IMR-90 (cell line): ENCODE measurements around the gene FANCG. TPM values are rescaled to one million over a fixed set of nuclear protein-coding genes. Genes with fewer than 3 reads are reported as not detected.

Experiments
- ATAC-seq: fragments of 200-7000 bp; cut with Tn5 transposase; 2 replicates; pipeline ENCODE4 v1.9.1; 2020; ENCODE audit warnings: low read depth, mild to moderate bottlenecking, moderate library complexity
- BruUV-seq: library from RNA; stranded (reverse); fragments of 400-500 nt; replicated peaks from 2 replicates; lab custom pipeline; 2021; lab: Mats Ljungman, UMichigan
- CTCF ChIA-PET: fragments of 300-600 bp; formaldehyde crosslinking; extraction: SDS; loops from one replicate; lab custom pipeline; 2021; ENCODE audit warnings: antibody characterized with exemption; lab: Yijun Ruan, JAX
- POLR2A ChIA-PET: fragments of 300-600 bp; sonication (Branson Sonifier 250); formaldehyde crosslinking; loops from one replicate; lab custom pipeline; 2022; ENCODE audit warnings: antibody characterized with exemption; ENCODE audit not compliant: unreplicated experiment; lab: Charles Lee
- DNase-seq: peaks from one replicate; pipeline ENCODE4 v3.0.0; 2013
- H2AFZ ChIP-seq: replicated peaks from 2 replicates; pipeline ENCODE3; 2013; ENCODE audit warnings: low read length, mild to moderate bottlenecking; ENCODE audit not compliant: poor library complexity
- H2AK5ac ChIP-seq: 2 replicates; pipeline ENCODE4 v1.6.1; 2013; ENCODE audit warnings: low read depth, low read length, inconsistent platforms
- H2AK9ac ChIP-seq: replicated peaks from 2 replicates; pipeline ENCODE3; 2013; ENCODE audit warnings: mild to moderate bottlenecking, low read depth, low read length, moderate library complexity; ENCODE audit not compliant: poor library complexity
- H2BK120ac ChIP-seq: 2 replicates; pipeline ENCODE4 v1.6.1; 2013; ENCODE audit warnings: low read depth, low read length, inconsistent platforms
- H2BK15ac ChIP-seq: 3 replicates; pipeline ENCODE4 v1.6.1; 2013; ENCODE audit warnings: low read depth, low read length, inconsistent platforms
- H2BK20ac ChIP-seq: 2 replicates; pipeline ENCODE4 v1.6.1; 2013; ENCODE audit warnings: low read depth, mild to moderate bottlenecking, inconsistent platforms, low read length, moderate library complexity
- H2BK5ac ChIP-seq: 2 replicates; pipeline ENCODE4 v1.6.1; 2013; ENCODE audit warnings: mild to moderate bottlenecking, low read depth, low read length, inconsistent platforms; ENCODE audit not compliant: poor library complexity, severe bottlenecking
- H3K14ac ChIP-seq: replicated peaks from 2 replicates; pipeline ENCODE4 v1.6.1; 2013; ENCODE audit warnings: low read depth, low read length, inconsistent platforms
- H3K18ac ChIP-seq: 2 replicates; pipeline ENCODE4 v1.6.1; 2013; ENCODE audit warnings: low read depth, low read length, control low read depth
- H3K23ac ChIP-seq: 2 replicates; pipeline ENCODE4 v1.6.1; 2013; ENCODE audit warnings: low read depth, low read length, inconsistent platforms
- H3K27ac ChIP-seq: 2 replicates; pipeline ENCODE4 v1.5.1; 2013; ENCODE audit warnings: mild to moderate bottlenecking, control low read depth, low read length; ENCODE audit not compliant: insufficient read depth
- H3K27me3 ChIP-seq: 2 replicates; pipeline ENCODE4 v1.6.1; 2013; ENCODE audit warnings: low read length; ENCODE audit not compliant: control insufficient read depth, insufficient read depth
- H3K36me3 ChIP-seq: 2 replicates; pipeline ENCODE4 v1.6.1; 2013; ENCODE audit warnings: low read length, mixed read lengths; ENCODE audit not compliant: control insufficient read depth, insufficient read depth
- H3K4ac ChIP-seq: 2 replicates; pipeline ENCODE4 v1.6.1; 2013; ENCODE audit warnings: low read depth, low read length, inconsistent platforms
- H3K4me1 ChIP-seq: 2 replicates; pipeline ENCODE4 v1.6.1; 2013; ENCODE audit warnings: low read length, mixed read lengths; ENCODE audit not compliant: control insufficient read depth, insufficient read depth
- H3K4me2 ChIP-seq: 2 replicates; pipeline ENCODE4 v1.6.1; 2013; ENCODE audit warnings: low read depth, mild to moderate bottlenecking, control low read depth, low read length, moderate library complexity
- H3K4me3 ChIP-seq: 2 replicates; pipeline ENCODE4 v1.5.1; 2013; ENCODE audit warnings: low read depth, mild to moderate bottlenecking, control low read depth, low read length, moderate library complexity; ENCODE audit not compliant: insufficient read depth
- H3K56ac ChIP-seq: 2 replicates; pipeline ENCODE4 v1.6.1; 2013; ENCODE audit warnings: low read length, inconsistent platforms; ENCODE audit not compliant: insufficient read depth; ENCODE audit errors: extremely low read depth
- H3K79me1 ChIP-seq, 2 experiments: 2 replicates each; pipeline ENCODE4 v1.6.1; 2013; ENCODE audit warnings: low read length in 2 of 2, inconsistent platforms in 1 of 2, low read depth in 1 of 2
- H3K9ac ChIP-seq: 2 replicates; pipeline ENCODE4 v1.6.1; 2013; ENCODE audit warnings: low read depth, low read length, control low read depth
- H3K9me1 ChIP-seq: 2 replicates; pipeline ENCODE4 v1.6.1; 2013; ENCODE audit warnings: low read length, inconsistent platforms; ENCODE audit not compliant: insufficient read depth
- H3K9me3 ChIP-seq: 2 replicates; pipeline ENCODE4 v1.6.1; 2013; ENCODE audit warnings: low read length; ENCODE audit not compliant: control insufficient read depth, insufficient read depth
- H4K20me1 ChIP-seq: 2 replicates; pipeline ENCODE4 v1.6.1; 2013; ENCODE audit warnings: low read length, inconsistent platforms; ENCODE audit not compliant: insufficient read depth
- H4K5ac ChIP-seq: 2 replicates; pipeline ENCODE4 v1.6.1; 2013; ENCODE audit warnings: mild to moderate bottlenecking, low read depth, low read length, control low read depth
- H4K8ac ChIP-seq, 2 experiments: 2 replicates each; pipeline ENCODE4 v1.6.1; 2013; ENCODE audit warnings: low read depth in 2 of 2, low read length in 2 of 2, control low read depth in 1 of 2, inconsistent platforms in 1 of 2
- H4K91ac ChIP-seq: 2 replicates; pipeline ENCODE4 v1.6.1; 2013; ENCODE audit warnings: low read depth, low read length, inconsistent platforms; ENCODE audit not compliant: insufficient read depth
- BHLHE40 ChIP-seq: fragments of 150-350 bp; IDR thresholded peaks from 2 replicates; pipeline ENCODE4 v1.6.1; 2016; ENCODE audit warnings: mild to moderate bottlenecking, low read depth, low read length
- CEBPB ChIP-seq: IDR thresholded peaks from 2 replicates; pipeline ENCODE4 v1.6.1; 2012; ENCODE audit warnings: low read depth, low read length, improper control_type of control experiment
- MAZ ChIP-seq: IDR thresholded peaks from 2 replicates; pipeline ENCODE4 v1.6.1; 2012; ENCODE audit warnings: low read depth, mild to moderate bottlenecking, low read length, improper control_type of control experiment, moderate library complexity, borderline replicate concordance
- NFE2L2 ChIP-seq: fragments of 150-350 bp; IDR thresholded peaks from 2 replicates; pipeline ENCODE4 v1.6.1; 2016; ENCODE audit warnings: low read depth, mild to moderate bottlenecking, low read length
- POLR2A ChIP-seq: IDR thresholded peaks from 2 replicates; pipeline ENCODE4 v1.6.1; 2012; ENCODE audit warnings: mild to moderate bottlenecking, low read depth, low read length
- RAD21 ChIP-seq: IDR thresholded peaks from 2 replicates; pipeline ENCODE4 v1.6.1; 2012; ENCODE audit warnings: low read length, improper control_type of control experiment
- USF2 ChIP-seq: fragments of 150-350 bp; IDR thresholded peaks from 2 replicates; pipeline ENCODE4 v1.6.1; 2017; ENCODE audit warnings: mild to moderate bottlenecking, antibody characterized with exemption, low read length, low read depth
- WGBS, 2 experiments: methylation state at CpG; one replicate each; pipeline versions ENCODE4 v1.1.5 to v1.1.7; 2013; ENCODE audit warnings: missing lambda C conversion rate in 2 of 2; ENCODE audit not compliant: insufficient read length in 1 of 2; ENCODE audit errors: extremely low coverage in 2 of 2; 5-methylcytosine and 5-hydroxymethylcytosine counted together
- dilution Hi-C: fragments of 300-500 bp; cut with HindIII; formaldehyde crosslinking; loops from one replicate; pipeline ENCODE4 v1.14.3; 2018; ENCODE audit warnings: low sequenced_read_pairs; ENCODE audit not compliant: unreplicated experiment
- in situ Hi-C: fragments of 300-500 bp; cut with MboI; formaldehyde crosslinking; loops from 3 replicates; pipeline ENCODE4 v1.14.3; 2019; ENCODE audit warnings: low sequenced_read_pairs, inconsistent platforms, mixed read lengths
- intact Hi-C: fragments of 100-400 bp; cut with micrococcal nuclease; formaldehyde crosslinking; loops from 2 replicates; pipeline ENCODE4 v1.10.0; 2022
- polyA plus RNA-seq, 3 experiments: library from polyadenylated mRNA; depleted of rRNA; stranded (reverse); fragments of >200 nt; gene quantifications; 2 replicates each; pipeline ENCODE4 v1.2.3, GENCODE V29; 2012; ENCODE audit warnings: low replicate concordance in 1 of 3
- total RNA-seq: library from RNA; depleted of rRNA; stranded (reverse); fragments of >200 nt; gene quantifications from 2 replicates; pipeline ENCODE4 v1.2.3, GENCODE V29; 2012

FANCG gene
- total and polyA plus RNA-seq, 2 of the 4 experiments (the other 2 are of a cell fraction) = 16.1 to 19.3 TPM

- Histone ChIP-seq H3K14ac (no peak overlapping the region), H3K9me3 (no peaks in the 10 kb centered on the region), H3K27ac (no peak overlapping the region), H2BK5ac (no peak overlapping the region), H2BK120ac (no peak overlapping the region), H3K79me1 (peaks cover 28 to 48% of the 10 kb centered on the region in 2 experiments), H3K23ac (no peak overlapping the region), H2BK20ac (no peak overlapping the region), H2AK9ac (no peak overlapping the region), H4K8ac (no peak overlapping the region), H3K9ac (no peak overlapping the region), H3K4ac (no peak overlapping the region), H3K18ac (no peak overlapping the region), H3K27me3 (no peaks in the 10 kb centered on the region), H3K36me3 (peaks cover 42% of the 10 kb centered on the region), H3K4me2 (no peak overlapping the region), H2BK15ac (no peak overlapping the region), H4K20me1 (peaks cover 9% of the 10 kb centered on the region; the same call in 1 of the 2 replicates), H3K56ac (no peak overlapping the region), H3K4me1 (peaks cover 15% of the 10 kb centered on the region), H4K91ac (no peak overlapping the region), H4K5ac (no peak overlapping the region), H3K4me3 (no peak overlapping the region), H3K9me1 (peaks cover 29% of the 10 kb centered on the region), H2AK5ac (no peak overlapping the region), H2AFZ (no peak overlapping the region)
- dilution Hi-C loops = no loop called here
- WGBS, 2 experiments = 100% methylated on average over 2 of the region's 13 CpGs; no CpG with 5 or more reads in 1 of the 2 experiments
- DNase-seq = no peak
- ChIA-PET POLR2A (no interaction called here), CTCF (no interaction called here)
- intact Hi-C loops = no loop called here
- BruUV-seq = no TSS peak
- TF ChIP-seq CEBPB (no peak), USF2 (no peak), POLR2A (no peak), RAD21 (no peak), NFE2L2 (no peak), MAZ (no peak), BHLHE40 (no peak)
- in situ Hi-C loops = no loop called here
- no peak for ATAC-seq
Observed at GRCh38 chr9:35105571-35106342, 26.0 kb upstream of the FANCG start.
